T-helper 17 cell (primary cell): ENCODE measurements around the gene ATOH8. TPM values are rescaled to one million over a fixed set of nuclear protein-coding genes. Genes with fewer than 3 reads are reported as not detected.

Source experiments
- ATAC-seq: fragments of 150-1000 bp; cut with Tn5 transposase; 2 replicates; pipeline ENCODE4 v1.10.0; 2021; ENCODE audit warnings: mild to moderate bottlenecking, moderate library complexity
- DNase-seq, 3 donors: peaks; one replicate each; pipeline versions ENCODE4 v3.0.0 to v3.0.0-alpha.2; 2020 to 2021
- H3K9me3 ChIP-seq: one replicate; pipeline ENCODE4 v1.7.0; 2013; ENCODE audit warnings: low read length, mild to moderate bottlenecking; ENCODE audit not compliant: control insufficient read depth, poor library complexity, severe bottlenecking
- H3K27ac Mint-ChIP-seq: one replicate; pipeline ENCODE4 v1.8.0; 2022; ENCODE audit warnings: mild to moderate bottlenecking, moderate library complexity, mixed read lengths
- H3K27me3 Mint-ChIP-seq: one replicate; pipeline ENCODE4 v1.8.0; 2022; ENCODE audit warnings: mixed read lengths
- H3K36me3 Mint-ChIP-seq: one replicate; pipeline ENCODE4 v1.8.0; 2022; ENCODE audit warnings: low read depth, mixed read lengths
- H3K4me1 Mint-ChIP-seq: one replicate; pipeline ENCODE4 v1.8.0; 2022; ENCODE audit warnings: mild to moderate bottlenecking, mixed read lengths
- H3K4me3 Mint-ChIP-seq: one replicate; pipeline ENCODE4 v1.8.0; 2022; ENCODE audit warnings: mild to moderate bottlenecking, moderate library complexity, mixed read lengths
- total RNA-seq, 4 donors: library from RNA in 2 of 4; stranded (reverse) in 2 of 4; gene quantifications; one replicate each; pipeline ENCODE4 v1.2.3 and lab custom pipeline; 2022 to 2026

ATOH8 gene
- total RNA-seq, 2 donors from 2014 or later, result not detected

- Mint-ChIP-seq H3K36me3 (peaks cover 3% of the 10 kb centered on the region), H3K27me3 (peaks cover 64% of the 10 kb centered on the region), H3K27ac (no peak overlapping the region), H3K4me3 (no peak overlapping the region), H3K4me1 (peaks cover 16% of the 10 kb centered on the region)
- H3K9me3 ChIP-seq, result no peaks in the 10 kb centered on the region
- DNase-seq, result no peak
- ATAC-seq, result no peak
Observed at GRCh38 chr2:85757860-85758259, 4.1 kb downstream of the ATOH8 start.

GRCh38 chr2:85758361-85759256, 4.8 kb downstream of the ATOH8 start:
- H3K27me3 Mint-ChIP-seq, result peaks cover 69% of the 10 kb centered on the region
- no peak overlapping the region for H3K27ac Mint-ChIP-seq
- H3K36me3 Mint-ChIP-seq, result peaks cover 3% of the 10 kb centered on the region
- H3K4me3 Mint-ChIP-seq, result no peak overlapping the region
- no peak for DNase-seq
- ATAC-seq, result no peak
- peaks cover 13% of the 10 kb centered on the region for H3K4me1 Mint-ChIP-seq
- H3K9me3 ChIP-seq, result no peaks in the 10 kb centered on the region

GRCh38 chr2:85759257-85759613, 5.4 kb downstream of the ATOH8 start:
- H3K4me3 Mint-ChIP-seq, result no peak overlapping the region
- peaks cover 3% of the 10 kb centered on the region for H3K36me3 Mint-ChIP-seq
- H3K27ac Mint-ChIP-seq, result no peak overlapping the region
- H3K9me3 ChIP-seq, result no peaks in the 10 kb centered on the region
- H3K27me3 Mint-ChIP-seq, result peaks cover 76% of the 10 kb centered on the region
- DNase-seq (no peak), ATAC-seq (no peak)
- H3K4me1 Mint-ChIP-seq, result peaks cover 13% of the 10 kb centered on the region

GRCh38 chr2:85760371-85760770, 6.6 kb downstream of the ATOH8 start:
- no peaks in the 10 kb centered on the region for H3K9me3 ChIP-seq
- DNase-seq (no peak), ATAC-seq (no peak)
- Mint-ChIP-seq H3K27me3 (peaks cover 78% of the 10 kb centered on the region), H3K4me1 (peaks cover 12% of the 10 kb centered on the region), H3K36me3 (peaks cover 6% of the 10 kb centered on the region), H3K4me3 (no peak overlapping the region), H3K27ac (no peak overlapping the region)

GRCh38 chr2:85760872-85761271, 7.1 kb downstream of the ATOH8 start:
- ATAC-seq (no peak), DNase-seq (no peak)
- Mint-ChIP-seq H3K4me1 (peaks cover 8% of the 10 kb centered on the region), H3K36me3 (peaks cover 6% of the 10 kb centered on the region), H3K4me3 (no peak overlapping the region), H3K27me3 (peaks cover 79% of the 10 kb centered on the region), H3K27ac (no peak overlapping the region)
- H3K9me3 ChIP-seq, result no peaks in the 10 kb centered on the region

GRCh38 chr2:85761512-85761944, 7.7 kb downstream of the ATOH8 start:
- Mint-ChIP-seq H3K4me3 (no peak overlapping the region), H3K36me3 (peaks cover 6% of the 10 kb centered on the region), H3K27ac (no peak overlapping the region), H3K27me3 (peaks cover 82% of the 10 kb centered on the region), H3K4me1 (peaks cover 10% of the 10 kb centered on the region)
- DNase-seq (no peak), ATAC-seq (no peak)
- no peaks in the 10 kb centered on the region for H3K9me3 ChIP-seq

GRCh38 chr2:85761946-85762345, 8.2 kb downstream of the ATOH8 start:
- no peak for ATAC-seq
- Mint-ChIP-seq H3K4me1 (peaks cover 10% of the 10 kb centered on the region), H3K27ac (no peak overlapping the region), H3K27me3 (peaks cover 82% of the 10 kb centered on the region), H3K4me3 (peak overlapping the region; percentile 19), H3K36me3 (peaks cover 6% of the 10 kb centered on the region)
- no peak for DNase-seq
- no peaks in the 10 kb centered on the region for H3K9me3 ChIP-seq

- no peak for DNase-seq
- no peak overlapping the region for H3K4me3 Mint-ChIP-seq
- H3K4me1 Mint-ChIP-seq, result peaks cover 10% of the 10 kb centered on the region
- peaks cover 3% of the 10 kb centered on the region for H3K36me3 Mint-ChIP-seq
- H3K27ac Mint-ChIP-seq, result peak overlapping the region; percentile 53
- no peaks in the 10 kb centered on the region for H3K9me3 ChIP-seq
- H3K27me3 Mint-ChIP-seq, result peaks cover 78% of the 10 kb centered on the region
- no peak for ATAC-seq
Observed at GRCh38 chr2:85763132-85763531, 9.3 kb downstream of the ATOH8 start.

GRCh38 chr2:85763831-85764230, 10.0 kb downstream of the ATOH8 start:
- ATAC-seq, result no peak
- DNase-seq, result no peak
- H3K4me1 Mint-ChIP-seq, result peaks cover 10% of the 10 kb centered on the region
- no peaks in the 10 kb centered on the region for H3K9me3 ChIP-seq
- H3K36me3 Mint-ChIP-seq, result peaks cover 3% of the 10 kb centered on the region
- no peak overlapping the region for H3K4me3 Mint-ChIP-seq
- peak overlapping the region; percentile 53 for H3K27ac Mint-ChIP-seq
- peaks cover 85% of the 10 kb centered on the region for H3K27me3 Mint-ChIP-seq

GRCh38 chr2:85765081-85765731, 11.4 kb downstream of the ATOH8 start:
- no peaks in the 10 kb centered on the region for H3K9me3 ChIP-seq
- Mint-ChIP-seq H3K4me1 (peaks cover 10% of the 10 kb centered on the region), H3K27me3 (peaks cover 83% of the 10 kb centered on the region), H3K4me3 (no peak overlapping the region), H3K36me3 (peaks cover 3% of the 10 kb centered on the region), H3K27ac (no peak overlapping the region)
- ATAC-seq (no peak), DNase-seq (no peak)

- peaks cover 3% of the 10 kb centered on the region for H3K36me3 Mint-ChIP-seq
- DNase-seq (no peak), ATAC-seq (no peak)
- H3K9me3 ChIP-seq, result no peaks in the 10 kb centered on the region
- H3K27me3 Mint-ChIP-seq, result peaks cover 82% of the 10 kb centered on the region
- peaks cover 10% of the 10 kb centered on the region for H3K4me1 Mint-ChIP-seq
- H3K27ac Mint-ChIP-seq, result no peak overlapping the region
- no peak overlapping the region for H3K4me3 Mint-ChIP-seq
Observed at GRCh38 chr2:85766229-85766628, 12.4 kb downstream of the ATOH8 start.

- no peaks in the 10 kb centered on the region for H3K9me3 ChIP-seq
- no peak for DNase-seq
- Mint-ChIP-seq H3K27me3 (peaks cover 80% of the 10 kb centered on the region), H3K4me3 (no peak overlapping the region), H3K36me3 (peaks cover 3% of the 10 kb centered on the region), H3K4me1 (peaks cover 14% of the 10 kb centered on the region), H3K27ac (no peak overlapping the region)
- no peak for ATAC-seq
Observed at GRCh38 chr2:85767803-85768665, 14.2 kb downstream of the ATOH8 start.

- DNase-seq (no peak), ATAC-seq (no peak)
- Mint-ChIP-seq H3K36me3 (peaks cover 3% of the 10 kb centered on the region), H3K4me3 (no peak overlapping the region), H3K4me1 (peaks cover 14% of the 10 kb centered on the region), H3K27me3 (peaks cover 82% of the 10 kb centered on the region), H3K27ac (no peak overlapping the region)
- H3K9me3 ChIP-seq, result no peaks in the 10 kb centered on the region
Observed at GRCh38 chr2:85768713-85769112, 14.9 kb downstream of the ATOH8 start.
